Astrocyte (in vitro differentiated cells and primary cell): ENCODE results near the gene FHAD1. TPM values are rescaled to one million over a fixed set of nuclear protein-coding genes. Genes with fewer than 3 reads are reported as not detected.

Experiments
- DNase-seq: peaks from one replicate; pipeline ENCODE4 v3.0.0-alpha.2; 2010; ENCODE audit warnings: low read depth
- FAIRE-seq: peaks from 2 replicates; lab custom pipeline; 2011; peaks lifted over from hg19 to GRCh38; lab: Jason Lieb, UNC
- H2AFZ ChIP-seq: 2 replicates; pipeline ENCODE4 v1.6.0; 2012; ENCODE audit warnings: low read depth, low read length, inconsistent platforms
- H3K27ac ChIP-seq: 2 replicates; pipeline ENCODE4 v1.5.1; 2011; ENCODE audit warnings: low read depth, low read length, inconsistent platforms
- H3K27me3 ChIP-seq: 2 replicates; pipeline ENCODE4 v1.6.0; 2011; ENCODE audit warnings: low read length, inconsistent platforms; ENCODE audit not compliant: insufficient read depth
- H3K36me3 ChIP-seq: 2 replicates; pipeline ENCODE4 v1.5.1; 2011; ENCODE audit warnings: low read length, inconsistent platforms; ENCODE audit not compliant: insufficient read depth
- H3K4me1 ChIP-seq: 2 replicates; pipeline ENCODE4 v1.5.1; 2011; ENCODE audit warnings: low read length, inconsistent platforms; ENCODE audit not compliant: insufficient read depth
- H3K4me2 ChIP-seq: 2 replicates; pipeline ENCODE4 v1.6.0; 2012; ENCODE audit warnings: low read length, inconsistent platforms
- H3K4me3 ChIP-seq: 2 replicates; pipeline ENCODE4 v1.5.1; 2011; ENCODE audit warnings: low read depth, mild to moderate bottlenecking, low read length, inconsistent platforms; ENCODE audit not compliant: insufficient read depth
- H3K79me2 ChIP-seq: 2 replicates; pipeline ENCODE4 v1.6.0; 2012; ENCODE audit warnings: mild to moderate bottlenecking, low read length, inconsistent platforms; ENCODE audit not compliant: insufficient read depth
- H3K9ac ChIP-seq: 2 replicates; pipeline ENCODE4 v1.6.0; 2012; ENCODE audit warnings: mild to moderate bottlenecking, low read length, inconsistent platforms
- H3K9me3 ChIP-seq: 2 replicates; pipeline ENCODE4 v1.5.1; 2012; ENCODE audit warnings: low read depth, mild to moderate bottlenecking, low read length, inconsistent platforms; ENCODE audit not compliant: insufficient read depth
- H4K20me1 ChIP-seq: 2 replicates; pipeline ENCODE4 v1.6.0; 2012; ENCODE audit warnings: low read length, inconsistent platforms; ENCODE audit not compliant: insufficient read depth
- H3K27ac Mint-ChIP-seq: one replicate; pipeline ENCODE4 v1.8.0; 2021; ENCODE audit warnings: mild to moderate bottlenecking, mixed read lengths; ENCODE audit not compliant: unreplicated experiment
- H3K27me3 Mint-ChIP-seq: one replicate; pipeline ENCODE4 v1.8.0; 2021; ENCODE audit warnings: low read depth, mixed read lengths; ENCODE audit not compliant: unreplicated experiment
- H3K36me3 Mint-ChIP-seq: one replicate; pipeline ENCODE4 v1.8.0; 2021; ENCODE audit warnings: low read depth, mixed read lengths; ENCODE audit not compliant: unreplicated experiment
- H3K4me1 Mint-ChIP-seq: one replicate; pipeline ENCODE4 v1.8.0; 2021; ENCODE audit warnings: low read depth, mixed read lengths; ENCODE audit not compliant: unreplicated experiment
- H3K4me3 Mint-ChIP-seq: one replicate; pipeline ENCODE4 v1.8.0; 2021; ENCODE audit warnings: mild to moderate bottlenecking, moderate library complexity, mixed read lengths; ENCODE audit not compliant: unreplicated experiment
- H3K9me3 Mint-ChIP-seq: one replicate; pipeline ENCODE4 v1.8.0; 2021; ENCODE audit warnings: mild to moderate bottlenecking, mixed read lengths; ENCODE audit not compliant: unreplicated experiment
- EZH2 ChIP-seq: IDR thresholded peaks from 2 replicates; pipeline ENCODE4 v1.6.1; 2012; ENCODE audit warnings: mild to moderate bottlenecking, low read length, inconsistent platforms; ENCODE audit not compliant: insufficient read depth
- total RNA-seq: library from RNA; stranded (reverse); gene quantifications from 2 replicates; pipeline ENCODE4 v1.2.1, GENCODE V29; 2021
- TF ChIP-seq, protein P1 (sequence below): IDR thresholded peaks from 2 replicates; pipeline ENCODE4 v1.5.1; 2011; ENCODE audit warnings: low read depth, mild to moderate bottlenecking, inconsistent platforms, low read length, moderate library complexity; ENCODE audit not compliant: insufficient read depth

The FHAD1 gene
- total RNA-seq, 1 donor from 2014 or later, result 0.25 TPM

DNA sequence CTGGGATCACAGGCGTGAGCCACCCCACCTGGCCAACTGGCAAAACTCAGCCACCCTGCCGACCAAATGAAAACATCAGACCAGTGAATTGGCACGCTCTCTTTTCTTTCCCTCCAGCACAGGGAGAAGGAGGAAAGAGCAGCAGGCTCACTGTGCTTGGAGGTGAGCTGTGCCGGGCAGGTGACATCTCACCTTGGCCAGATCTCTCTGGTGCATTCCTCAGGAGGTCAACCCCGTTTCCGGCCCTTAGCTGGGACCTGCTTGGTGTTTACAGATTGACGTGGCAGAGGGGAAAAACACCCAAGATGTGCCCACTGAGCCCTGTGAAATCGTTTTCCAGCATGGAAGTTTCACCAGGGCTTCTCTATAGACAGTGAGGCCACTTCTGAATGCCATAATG is 48.3 kb upstream of the FHAD1 start:
- Mint-ChIP-seq H3K4me1 (peaks cover 19% of the 10 kb centered on the region), H3K9me3 (no peaks in the 10 kb centered on the region), H3K4me3 (no peak overlapping the region), H3K27ac (no peak overlapping the region), H3K27me3 (no peaks in the 10 kb centered on the region), H3K36me3 (peaks cover 2% of the 10 kb centered on the region)
- Histone ChIP-seq H3K27me3 (no peaks in the 10 kb centered on the region), H3K79me2 (no peaks in the 10 kb centered on the region), H3K4me1 (peaks cover 11% of the 10 kb centered on the region), H3K9me3 (no peaks in the 10 kb centered on the region), H3K27ac (no peak overlapping the region), H2AFZ (no peak overlapping the region), H3K9ac (no peak overlapping the region), H3K36me3 (no peaks in the 10 kb centered on the region), H3K4me2 (no peak overlapping the region), H4K20me1 (peaks cover 34% of the 10 kb centered on the region), H3K4me3 (no peak overlapping the region)
- TF ChIP-seq EZH2, result no peak
- TF ChIP-seq, protein P1, sequence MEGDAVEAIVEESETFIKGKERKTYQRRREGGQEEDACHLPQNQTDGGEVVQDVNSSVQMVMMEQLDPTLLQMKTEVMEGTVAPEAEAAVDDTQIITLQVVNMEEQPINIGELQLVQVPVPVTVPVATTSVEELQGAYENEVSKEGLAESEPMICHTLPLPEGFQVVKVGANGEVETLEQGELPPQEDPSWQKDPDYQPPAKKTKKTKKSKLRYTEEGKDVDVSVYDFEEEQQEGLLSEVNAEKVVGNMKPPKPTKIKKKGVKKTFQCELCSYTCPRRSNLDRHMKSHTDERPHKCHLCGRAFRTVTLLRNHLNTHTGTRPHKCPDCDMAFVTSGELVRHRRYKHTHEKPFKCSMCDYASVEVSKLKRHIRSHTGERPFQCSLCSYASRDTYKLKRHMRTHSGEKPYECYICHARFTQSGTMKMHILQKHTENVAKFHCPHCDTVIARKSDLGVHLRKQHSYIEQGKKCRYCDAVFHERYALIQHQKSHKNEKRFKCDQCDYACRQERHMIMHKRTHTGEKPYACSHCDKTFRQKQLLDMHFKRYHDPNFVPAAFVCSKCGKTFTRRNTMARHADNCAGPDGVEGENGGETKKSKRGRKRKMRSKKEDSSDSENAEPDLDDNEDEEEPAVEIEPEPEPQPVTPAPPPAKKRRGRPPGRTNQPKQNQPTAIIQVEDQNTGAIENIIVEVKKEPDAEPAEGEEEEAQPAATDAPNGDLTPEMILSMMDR, result no peak
- DNase-seq (no peak), FAIRE-seq (no peak)

DNA sequence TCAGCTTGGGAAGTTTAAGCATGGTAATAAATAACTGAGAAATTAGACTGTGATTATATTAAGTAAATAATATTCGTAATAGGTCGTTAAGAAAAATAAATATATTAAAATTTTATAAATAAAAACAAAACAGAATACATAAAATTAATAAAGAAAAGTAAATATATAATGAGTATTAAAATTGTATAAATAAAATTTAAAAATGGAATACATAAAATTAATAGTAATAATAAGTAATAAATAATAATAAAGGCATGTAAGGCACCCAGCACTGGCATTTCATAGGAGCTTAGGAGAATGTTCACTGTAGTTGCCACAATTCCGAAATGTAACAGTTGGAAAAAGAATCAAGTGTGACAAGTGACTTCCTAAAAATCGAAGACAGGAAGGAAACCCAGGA is 45.8 kb upstream of the FHAD1 start:
- FAIRE-seq (no peak), DNase-seq (no peak)
- no peaks in the 10 kb centered on the region for H3K36me3 ChIP-seq
- H3K4me1 Mint-ChIP-seq, result peaks cover 19% of the 10 kb centered on the region
- H3K79me2 ChIP-seq, result no peaks in the 10 kb centered on the region
- H3K9me3 ChIP-seq, result no peaks in the 10 kb centered on the region
- H3K4me3 Mint-ChIP-seq, result no peak overlapping the region
- H3K36me3 Mint-ChIP-seq, result peaks cover 5% of the 10 kb centered on the region
- no peak overlapping the region for H3K9ac ChIP-seq
- H3K9me3 Mint-ChIP-seq, result no peaks in the 10 kb centered on the region
- no peak overlapping the region for H3K4me2 ChIP-seq
- peaks cover 5% of the 10 kb centered on the region for H3K27me3 ChIP-seq
- no peaks in the 10 kb centered on the region for H3K27me3 Mint-ChIP-seq
- peaks cover 11% of the 10 kb centered on the region for H3K4me1 ChIP-seq
- no peak overlapping the region for H3K27ac ChIP-seq
- TF ChIP-seq, protein P1, result no peak
- TF ChIP-seq EZH2, result no peak
- H3K27ac Mint-ChIP-seq, result no peak overlapping the region
- H3K4me3 ChIP-seq, result no peak overlapping the region
- peaks cover 47% of the 10 kb centered on the region for H4K20me1 ChIP-seq
- no peak overlapping the region for H2AFZ ChIP-seq

DNA sequence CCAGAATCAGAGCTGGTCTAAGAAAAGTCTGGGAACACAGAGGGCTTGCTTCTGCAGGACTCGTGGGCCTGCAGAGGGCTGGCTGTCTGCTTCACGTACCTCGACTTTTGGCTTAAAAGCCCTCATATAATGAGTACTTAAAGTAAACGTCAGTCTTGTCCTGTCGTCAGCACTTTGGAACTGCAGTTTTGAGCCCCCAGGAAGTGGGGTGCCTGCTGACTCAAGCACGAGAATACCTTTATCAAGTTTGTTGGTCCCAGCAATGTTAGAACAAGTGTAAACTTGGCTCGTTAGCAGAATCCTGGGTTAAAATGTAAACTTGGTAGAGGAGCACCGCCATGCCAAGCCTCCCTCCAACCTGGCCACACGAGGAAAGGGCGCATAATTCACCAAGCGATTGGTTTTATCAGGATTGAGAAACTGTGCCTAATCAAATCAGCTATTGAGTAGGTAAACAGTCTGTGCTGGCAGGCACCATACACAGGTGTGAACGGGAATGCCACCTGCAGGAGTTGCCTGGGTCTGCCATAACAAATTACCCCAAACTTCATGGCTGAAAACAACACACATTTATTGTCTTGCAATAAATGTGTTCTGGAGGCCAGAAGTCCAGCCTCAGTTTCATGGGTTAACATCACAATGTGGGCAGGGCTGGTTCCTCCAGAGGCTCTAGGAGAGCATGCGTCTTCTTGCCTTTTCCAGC is 45.0 kb upstream of the FHAD1 start:
- no peak overlapping the region for H2AFZ ChIP-seq
- H3K36me3 Mint-ChIP-seq, result peaks cover 5% of the 10 kb centered on the region
- no peak overlapping the region for H3K4me2 ChIP-seq
- FAIRE-seq (no peak), DNase-seq (no peak)
- no peaks in the 10 kb centered on the region for H3K9me3 ChIP-seq
- no peaks in the 10 kb centered on the region for H3K9me3 Mint-ChIP-seq
- H3K27me3 ChIP-seq, result peaks cover 10% of the 10 kb centered on the region
- H3K27ac Mint-ChIP-seq, result no peak overlapping the region
- no peak overlapping the region for H3K9ac ChIP-seq
- peaks cover 26% of the 10 kb centered on the region for H3K4me1 Mint-ChIP-seq
- H3K27me3 Mint-ChIP-seq, result no peaks in the 10 kb centered on the region
- peaks cover 54% of the 10 kb centered on the region for H4K20me1 ChIP-seq
- no peak overlapping the region for H3K4me3 ChIP-seq
- TF ChIP-seq, protein P1, result no peak
- TF ChIP-seq EZH2, result no peak
- no peak overlapping the region for H3K4me3 Mint-ChIP-seq
- no peaks in the 10 kb centered on the region for H3K79me2 ChIP-seq
- H3K4me1 ChIP-seq, result peaks cover 15% of the 10 kb centered on the region
- no peaks in the 10 kb centered on the region for H3K36me3 ChIP-seq
- no peak overlapping the region for H3K27ac ChIP-seq
